GM23248 (cell line): Measurements from ENCODE around the gene HNRNPD.

Experiments
- EZH2 ChIP-seq: fragments of 200-600 bp; sonication (generic); IDR thresholded peaks from 2 replicates; pipeline ENCODE4 v1.6.1; 2018; ENCODE audit warnings: antibody characterized with exemption, mild to moderate bottlenecking; ENCODE audit not compliant: insufficient read depth, poor library complexity, severe bottlenecking
- EZH2phosphoT487 ChIP-seq: fragments of 200-600 bp; sonication (generic); IDR thresholded peaks from 2 replicates; pipeline ENCODE4 v1.6.1; 2018; ENCODE audit warnings: antibody characterized with exemption, moderate library complexity, mild to moderate bottlenecking, low read depth; ENCODE audit not compliant: insufficient read depth

- TF ChIP-seq EZH2 (no peak), EZH2phosphoT487 (no peak)
Observed at GRCh38 chr4:82382751-82383150, 9.0 kb upstream of the HNRNPD start.
